ENCODE measurements around the gene MTMR12.

Gene MTMR12

DNA sequence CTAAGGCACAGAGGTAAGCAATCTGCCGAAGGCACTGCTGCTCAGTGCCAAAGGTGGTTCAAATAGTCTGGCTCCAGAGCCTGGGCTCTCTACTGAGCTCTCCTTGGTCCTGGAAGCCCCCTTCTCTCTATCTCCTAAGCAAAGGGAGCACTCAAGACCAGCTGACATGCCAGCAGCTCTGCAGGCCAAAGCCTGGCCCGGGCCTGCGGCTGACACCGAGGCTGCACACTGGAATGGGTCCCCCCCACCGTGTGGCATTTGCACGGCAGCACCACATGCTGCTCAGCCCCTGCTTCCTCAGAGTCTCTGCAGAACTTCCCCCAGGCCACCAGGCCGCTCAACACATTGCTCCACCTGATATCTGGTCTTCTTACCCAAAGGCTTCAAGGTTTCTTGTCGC, 80.8 kb downstream of the MTMR12 start:
- Histone ChIP-seq H3K9me2 (replicated peaks; ENCODE audit: control insufficient read depth, low read length) (no peaks in the 10 kb centered on the region), H3K27ac (ENCODE audit: low read depth, low read length) (no peak overlapping the region), H3K4me1 (ENCODE audit: control insufficient read depth, low read length) (peaks cover 14% of the 10 kb centered on the region), H3K27me3 (ENCODE audit: control insufficient read depth, low read length) (no peaks in the 10 kb centered on the region), H3K4me3 (ENCODE audit: low read length) (no peak overlapping the region), H3F3A (ENCODE audit: control insufficient read depth, insufficient read depth) (peaks cover 14% of the 10 kb centered on the region; the same call in 1 of the 2 replicates), H3K9me3 (ENCODE audit: control insufficient read depth, insufficient read depth, low read length) (no peaks in the 10 kb centered on the region), H3K36me3 (ENCODE audit: control insufficient read depth, low read length) (peaks cover 87% of the 10 kb centered on the region), H3K4me2 (ENCODE audit: low read length) (no peak overlapping the region), H3K79me2 (ENCODE audit: control insufficient read depth, low read length) (peaks cover 6% of the 10 kb centered on the region; the same call in 1 of the 2 replicates), H4K20me1 (ENCODE audit: control insufficient read depth, insufficient read depth, low read depth, low read length) (no peaks in the 10 kb centered on the region)
- no peak for TF ChIP-seq EZH2phosphoT487 (IDR thresholded peaks at IDR 0.05; ENCODE audit: borderline replicate concordance, low read length)
- TF ChIP-seq, protein P1, sequence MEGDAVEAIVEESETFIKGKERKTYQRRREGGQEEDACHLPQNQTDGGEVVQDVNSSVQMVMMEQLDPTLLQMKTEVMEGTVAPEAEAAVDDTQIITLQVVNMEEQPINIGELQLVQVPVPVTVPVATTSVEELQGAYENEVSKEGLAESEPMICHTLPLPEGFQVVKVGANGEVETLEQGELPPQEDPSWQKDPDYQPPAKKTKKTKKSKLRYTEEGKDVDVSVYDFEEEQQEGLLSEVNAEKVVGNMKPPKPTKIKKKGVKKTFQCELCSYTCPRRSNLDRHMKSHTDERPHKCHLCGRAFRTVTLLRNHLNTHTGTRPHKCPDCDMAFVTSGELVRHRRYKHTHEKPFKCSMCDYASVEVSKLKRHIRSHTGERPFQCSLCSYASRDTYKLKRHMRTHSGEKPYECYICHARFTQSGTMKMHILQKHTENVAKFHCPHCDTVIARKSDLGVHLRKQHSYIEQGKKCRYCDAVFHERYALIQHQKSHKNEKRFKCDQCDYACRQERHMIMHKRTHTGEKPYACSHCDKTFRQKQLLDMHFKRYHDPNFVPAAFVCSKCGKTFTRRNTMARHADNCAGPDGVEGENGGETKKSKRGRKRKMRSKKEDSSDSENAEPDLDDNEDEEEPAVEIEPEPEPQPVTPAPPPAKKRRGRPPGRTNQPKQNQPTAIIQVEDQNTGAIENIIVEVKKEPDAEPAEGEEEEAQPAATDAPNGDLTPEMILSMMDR (IDR thresholded peaks at IDR 0.05; ENCODE audit: low read depth, low read length, poor library complexity, severe bottlenecking) = no peak

DNA sequence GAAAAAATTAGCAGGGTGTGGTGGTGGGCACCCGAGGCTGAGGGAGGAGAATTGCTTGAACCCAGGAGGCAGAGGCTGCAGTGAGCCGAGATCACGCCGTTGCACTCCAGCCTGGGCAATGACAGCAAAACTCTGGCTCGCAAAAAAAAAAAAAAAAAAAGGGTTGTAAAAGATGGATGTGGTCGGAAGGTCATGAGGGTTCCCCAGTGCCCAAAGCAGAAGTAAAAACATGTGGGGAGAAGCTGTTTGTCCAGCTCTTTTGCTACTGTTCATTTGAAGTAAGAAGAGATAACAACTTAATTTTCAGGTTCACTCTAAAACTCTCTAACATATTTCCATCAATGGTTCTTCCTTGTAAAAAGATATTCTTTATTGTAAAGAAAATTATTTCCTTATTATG, 81.5 kb downstream of the MTMR12 start:
- Histone ChIP-seq H3K36me3 (ENCODE audit: control insufficient read depth, low read length) (peaks cover 80% of the 10 kb centered on the region), H3K27me3 (ENCODE audit: control insufficient read depth, low read length) (no peaks in the 10 kb centered on the region), H3K27ac (ENCODE audit: low read depth, low read length) (no peak overlapping the region), H3K4me2 (ENCODE audit: low read length) (no peak overlapping the region), H3K4me1 (ENCODE audit: control insufficient read depth, low read length) (peaks cover 14% of the 10 kb centered on the region), H3K9me3 (ENCODE audit: control insufficient read depth, insufficient read depth, low read length) (no peaks in the 10 kb centered on the region), H3F3A (ENCODE audit: control insufficient read depth, insufficient read depth) (peaks cover 17% of the 10 kb centered on the region; the same call in 1 of the 2 replicates), H3K4me3 (ENCODE audit: low read length) (no peak overlapping the region), H3K79me2 (ENCODE audit: control insufficient read depth, low read length) (peaks cover 6% of the 10 kb centered on the region; the same call in 1 of the 2 replicates), H3K9me2 (replicated peaks; ENCODE audit: control insufficient read depth, low read length) (no peaks in the 10 kb centered on the region), H4K20me1 (ENCODE audit: control insufficient read depth, insufficient read depth, low read depth, low read length) (no peaks in the 10 kb centered on the region)
- no peak for TF ChIP-seq EZH2phosphoT487 (IDR thresholded peaks at IDR 0.05; ENCODE audit: borderline replicate concordance, low read length)
- TF ChIP-seq, protein P1 (IDR thresholded peaks at IDR 0.05; ENCODE audit: low read depth, low read length, poor library complexity, severe bottlenecking) = no peak

DNA sequence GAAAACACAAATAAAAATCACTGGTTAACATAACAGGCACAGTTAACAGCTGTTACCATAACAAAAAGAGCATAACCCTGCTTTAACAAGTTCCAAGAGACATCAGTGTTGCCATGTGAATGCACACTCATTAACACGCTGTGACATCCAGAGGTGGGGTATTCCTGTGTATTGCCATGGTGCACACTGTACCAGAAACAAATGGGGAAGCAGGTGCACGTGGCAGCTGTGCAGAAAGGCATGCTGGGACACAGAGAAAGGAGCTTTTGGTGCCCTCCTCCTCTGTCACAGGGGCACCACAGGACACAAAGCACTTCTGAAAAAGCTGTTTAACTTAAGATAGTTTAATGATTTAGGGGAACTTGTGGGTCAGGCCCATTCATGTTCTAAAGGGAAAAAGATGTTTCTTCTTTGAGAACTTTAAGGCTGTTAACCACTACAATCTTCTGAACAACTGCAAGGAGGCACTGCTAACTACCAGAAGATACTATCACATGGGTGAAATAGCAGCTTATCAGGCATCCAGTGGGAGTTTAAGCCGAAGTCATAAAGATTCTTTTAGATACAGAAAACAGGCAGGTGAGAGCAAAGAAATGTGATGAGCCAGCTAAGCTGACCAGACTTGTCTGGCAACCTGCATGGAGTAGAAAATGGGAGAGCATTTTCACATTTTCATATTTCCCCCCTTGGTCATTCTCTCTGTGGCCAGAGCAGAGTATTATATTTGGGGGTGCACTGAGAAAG, 82.2 kb downstream of the MTMR12 start:
- Histone ChIP-seq H3K4me3 (ENCODE audit: low read length) (no peak overlapping the region), H3K4me2 (ENCODE audit: low read length) (no peak overlapping the region), H3K9me2 (replicated peaks; ENCODE audit: control insufficient read depth, low read length) (no peaks in the 10 kb centered on the region), H3K36me3 (ENCODE audit: control insufficient read depth, low read length) (peaks cover 73% of the 10 kb centered on the region), H4K20me1 (ENCODE audit: control insufficient read depth, insufficient read depth, low read depth, low read length) (no peaks in the 10 kb centered on the region), H3K4me1 (ENCODE audit: control insufficient read depth, low read length) (peaks cover 14% of the 10 kb centered on the region), H3K79me2 (ENCODE audit: control insufficient read depth, low read length) (peaks cover 6% of the 10 kb centered on the region; the same call in 1 of the 2 replicates), H3K27me3 (ENCODE audit: control insufficient read depth, low read length) (no peaks in the 10 kb centered on the region), H3K27ac (ENCODE audit: low read depth, low read length) (no peak overlapping the region), H3K9me3 (ENCODE audit: control insufficient read depth, insufficient read depth, low read length) (no peaks in the 10 kb centered on the region), H3F3A (ENCODE audit: control insufficient read depth, insufficient read depth) (peaks cover 14% of the 10 kb centered on the region)
- TF ChIP-seq, protein P1 (IDR thresholded peaks at IDR 0.05; ENCODE audit: low read depth, low read length, poor library complexity, severe bottlenecking) = no peak
- TF ChIP-seq EZH2phosphoT487 (IDR thresholded peaks at IDR 0.05; ENCODE audit: borderline replicate concordance, low read length) = no peak

Measured in DOHH2 (cell line).